Measurements from ENCODE around the gene SCFD1. TPM values are rescaled to one million over a fixed set of nuclear protein-coding genes. Genes with fewer than 3 reads are reported as not detected.

SCFD1 gene
- total and polyA plus RNA-seq, 4 donors = 45.6 to 97.3 (median 66.5) TPM

Other genes starting within 250 kb of the SCFD1 start
- gene G2E3, start 63.2 kb upstream of the SCFD1 start, total RNA-seq = 10 to 100 TPM; 15.9 to 18.3 TPM
- 1 to 10 TPM; 4.0 to 7.4 TPM for gene G2E3, start 63.2 kb upstream of the SCFD1 start, polyA plus RNA-seq